Neutrophil (primary cell): ENCODE results near the gene USP22.
A peak's percentile ranks its signal among the peaks of the same experiment; 100 is the strongest.

Experiments
- H3K27ac ChIP-seq: fragments of 200-600 bp; sonication (generic); 2 replicates; pipeline ENCODE4 v1.5.1; 2016; ENCODE audit warnings: mild to moderate bottlenecking, moderate library complexity
- H3K27me3 ChIP-seq: fragments of 200-600 bp; sonication (generic); 2 replicates; pipeline ENCODE4 v1.6.0; 2016; ENCODE audit warnings: mild to moderate bottlenecking
- H3K36me3 ChIP-seq: fragments of 200-600 bp; sonication (generic); 2 replicates; pipeline ENCODE4 v1.5.1; 2017
- H3K4me1 ChIP-seq, 2 experiments: fragments of 200-600 bp in 1 of 2; sonication (generic) in 1 of 2; 1 replicate in 1 of 2; 2 replicates in 1 of 2; pipeline versions ENCODE4 v1.5.1 to v1.6.1; 2013 to 2016; ENCODE audit warnings: low read depth in 1 of 2, low read length in 1 of 2, mild to moderate bottlenecking in 1 of 2, moderate library complexity in 1 of 2; ENCODE audit not compliant: control insufficient read depth in 1 of 2, insufficient read depth in 1 of 2
- H3K4me3 ChIP-seq, 2 experiments: fragments of 200-600 bp in 1 of 2; sonication (generic) in 1 of 2; 1 replicate in 1 of 2; 2 replicates in 1 of 2; pipeline ENCODE4 v1.5.1; 2013 to 2016; ENCODE audit warnings: low read depth in 1 of 2, low read length in 1 of 2, mild to moderate bottlenecking in 1 of 2, moderate library complexity in 1 of 2
- H3K9me3 ChIP-seq: fragments of 200-600 bp; sonication (generic); 2 replicates; pipeline ENCODE4 v1.5.1; 2016
- TF ChIP-seq, protein P1 (sequence below): fragments of 200-600 bp; sonication (generic); IDR thresholded peaks from 2 replicates; pipeline ENCODE4 v1.5.1; 2016; ENCODE audit warnings: antibody characterized with exemption

The USP22 gene

DNA sequence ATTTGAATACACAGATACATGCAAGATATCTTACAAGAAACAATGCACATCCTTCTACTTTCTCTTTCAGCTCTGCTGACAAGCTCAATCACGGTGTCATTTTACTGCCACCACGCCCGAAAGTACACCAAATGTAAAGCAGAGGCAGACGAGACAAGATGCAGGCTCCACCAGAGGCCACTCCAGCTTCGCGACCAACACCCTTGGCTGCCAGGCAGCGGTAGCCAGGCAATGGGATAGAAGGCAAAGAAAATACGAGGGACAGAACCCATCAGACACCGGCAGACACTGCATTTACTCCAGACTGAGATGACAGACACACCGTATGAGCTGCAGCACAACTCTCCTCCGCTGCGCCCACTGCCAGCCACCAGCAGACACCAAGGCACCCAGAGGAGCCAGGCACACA, 41.0 kb downstream of the USP22 start:
- Histone ChIP-seq H3K27me3 (no peaks in the 10 kb centered on the region), H3K27ac (peak overlapping the region; percentile 19), H3K4me3 (no peak overlapping the region), H3K36me3 (peaks cover 87% of the 10 kb centered on the region), H3K4me1 (no peaks in the 10 kb centered on the region), H3K9me3 (no peaks in the 10 kb centered on the region)
- TF ChIP-seq, protein P1, sequence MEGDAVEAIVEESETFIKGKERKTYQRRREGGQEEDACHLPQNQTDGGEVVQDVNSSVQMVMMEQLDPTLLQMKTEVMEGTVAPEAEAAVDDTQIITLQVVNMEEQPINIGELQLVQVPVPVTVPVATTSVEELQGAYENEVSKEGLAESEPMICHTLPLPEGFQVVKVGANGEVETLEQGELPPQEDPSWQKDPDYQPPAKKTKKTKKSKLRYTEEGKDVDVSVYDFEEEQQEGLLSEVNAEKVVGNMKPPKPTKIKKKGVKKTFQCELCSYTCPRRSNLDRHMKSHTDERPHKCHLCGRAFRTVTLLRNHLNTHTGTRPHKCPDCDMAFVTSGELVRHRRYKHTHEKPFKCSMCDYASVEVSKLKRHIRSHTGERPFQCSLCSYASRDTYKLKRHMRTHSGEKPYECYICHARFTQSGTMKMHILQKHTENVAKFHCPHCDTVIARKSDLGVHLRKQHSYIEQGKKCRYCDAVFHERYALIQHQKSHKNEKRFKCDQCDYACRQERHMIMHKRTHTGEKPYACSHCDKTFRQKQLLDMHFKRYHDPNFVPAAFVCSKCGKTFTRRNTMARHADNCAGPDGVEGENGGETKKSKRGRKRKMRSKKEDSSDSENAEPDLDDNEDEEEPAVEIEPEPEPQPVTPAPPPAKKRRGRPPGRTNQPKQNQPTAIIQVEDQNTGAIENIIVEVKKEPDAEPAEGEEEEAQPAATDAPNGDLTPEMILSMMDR, result no peak

DNA sequence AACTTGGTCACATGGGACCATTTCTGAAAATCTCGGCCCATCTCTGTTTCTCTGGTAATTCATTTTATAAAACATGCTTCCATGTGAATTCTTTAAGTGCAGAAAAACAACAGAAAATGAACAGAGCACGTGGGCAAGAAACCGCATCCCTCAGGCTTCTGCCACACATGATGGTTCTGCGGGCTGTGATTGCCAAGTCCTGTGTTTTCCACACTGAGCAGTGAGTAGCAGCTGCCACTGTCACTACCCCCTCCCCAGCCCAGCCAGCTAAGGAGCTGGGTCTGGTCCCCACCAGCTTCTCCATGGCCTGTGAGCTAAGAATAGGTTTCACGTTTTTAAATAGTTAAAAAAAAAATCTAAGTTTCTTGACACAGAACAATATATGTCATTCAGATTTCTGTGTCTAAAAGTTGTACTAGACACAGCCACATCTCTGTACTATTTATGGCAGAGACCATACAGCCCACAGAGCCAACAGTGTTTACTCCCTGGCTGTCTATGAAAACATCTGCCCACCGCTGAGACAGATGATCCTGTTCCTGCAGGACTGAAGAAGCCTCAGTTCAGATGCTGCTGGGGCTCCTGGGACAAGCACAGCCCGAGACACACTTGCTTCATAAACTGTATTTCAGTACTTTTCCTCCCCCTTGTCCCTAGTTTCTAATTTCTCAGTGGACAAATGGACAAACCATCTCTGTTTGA, 41.5 kb downstream of the USP22 start:
- Histone ChIP-seq H3K4me3 (no peak overlapping the region), H3K4me1 (no peaks in the 10 kb centered on the region), H3K36me3 (peaks cover 81% of the 10 kb centered on the region), H3K27ac (peak overlapping the region; percentile 19), H3K27me3 (no peaks in the 10 kb centered on the region), H3K9me3 (no peaks in the 10 kb centered on the region)
- TF ChIP-seq, protein P1, result no peak

DNA sequence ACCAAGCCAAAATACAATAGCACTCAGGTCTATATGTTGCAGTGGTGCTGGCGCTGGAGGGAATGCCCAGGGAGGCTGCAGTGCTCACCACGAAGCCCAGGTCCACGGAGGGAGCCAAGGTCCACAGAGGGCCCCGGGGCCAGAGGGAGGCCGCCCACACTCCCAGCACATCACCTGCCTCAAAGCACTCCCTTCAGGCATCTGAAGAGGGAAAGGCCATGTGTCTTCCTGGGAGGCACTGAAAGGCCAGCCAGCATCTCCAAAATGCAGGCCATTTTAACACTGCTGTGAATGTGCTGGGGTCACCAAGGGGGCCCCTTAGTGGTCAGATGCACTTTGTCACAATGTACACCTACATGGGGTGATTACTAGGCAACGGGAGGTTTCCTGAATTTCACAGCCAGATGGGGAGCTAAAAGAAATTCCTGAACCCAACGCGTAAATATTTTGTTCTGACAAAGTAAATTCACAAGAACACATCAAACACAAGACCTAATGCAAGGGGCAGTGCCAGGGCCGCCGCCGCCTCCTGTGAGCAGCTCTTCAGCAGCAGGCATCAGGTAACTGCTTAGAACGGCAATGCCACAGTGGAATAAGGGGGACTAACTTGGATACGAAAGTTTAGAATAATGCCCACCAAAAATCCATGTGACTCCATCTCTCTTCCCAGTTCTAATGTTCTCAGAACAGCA, 42.8 kb downstream of the USP22 start:
- no peak overlapping the region for H3K4me3 ChIP-seq
- no peaks in the 10 kb centered on the region for H3K27me3 ChIP-seq
- H3K9me3 ChIP-seq, result no peaks in the 10 kb centered on the region
- peaks cover 68% of the 10 kb centered on the region for H3K36me3 ChIP-seq
- no peaks in the 10 kb centered on the region for H3K4me1 ChIP-seq
- H3K27ac ChIP-seq, result no peak overlapping the region
- TF ChIP-seq, protein P1, result no peak

DNA sequence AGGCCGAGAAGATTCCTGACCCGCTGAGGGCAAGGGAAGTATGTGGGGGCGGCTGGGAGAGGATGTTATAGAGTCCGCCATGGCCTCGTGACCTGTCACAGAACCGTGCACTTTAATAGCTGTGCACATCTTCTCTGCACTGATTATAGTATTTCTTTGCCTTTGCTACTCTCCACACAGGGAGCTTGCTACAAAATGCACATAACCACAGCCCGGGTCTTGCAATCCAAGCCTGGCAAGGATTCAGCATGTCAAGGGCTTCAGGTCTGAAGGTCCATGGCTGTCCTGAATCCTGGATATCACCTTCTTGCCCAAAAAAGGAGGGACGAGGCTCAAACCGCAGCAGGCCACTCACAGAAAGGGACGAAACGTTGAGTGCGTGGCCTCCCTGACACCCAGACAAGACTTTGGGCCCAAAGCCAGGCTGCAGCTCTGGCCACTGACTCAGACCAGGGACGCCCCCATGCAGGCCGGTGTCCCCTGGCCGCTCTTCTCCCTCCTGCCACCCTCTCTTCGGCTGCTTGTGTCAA, 43.7 kb downstream of the USP22 start:
- Histone ChIP-seq H3K4me3 (no peak overlapping the region), H3K27ac (no peak overlapping the region), H3K4me1 (no peaks in the 10 kb centered on the region), H3K27me3 (no peaks in the 10 kb centered on the region), H3K36me3 (peaks cover 59% of the 10 kb centered on the region), H3K9me3 (no peaks in the 10 kb centered on the region)
- TF ChIP-seq, protein P1, result no peak

DNA sequence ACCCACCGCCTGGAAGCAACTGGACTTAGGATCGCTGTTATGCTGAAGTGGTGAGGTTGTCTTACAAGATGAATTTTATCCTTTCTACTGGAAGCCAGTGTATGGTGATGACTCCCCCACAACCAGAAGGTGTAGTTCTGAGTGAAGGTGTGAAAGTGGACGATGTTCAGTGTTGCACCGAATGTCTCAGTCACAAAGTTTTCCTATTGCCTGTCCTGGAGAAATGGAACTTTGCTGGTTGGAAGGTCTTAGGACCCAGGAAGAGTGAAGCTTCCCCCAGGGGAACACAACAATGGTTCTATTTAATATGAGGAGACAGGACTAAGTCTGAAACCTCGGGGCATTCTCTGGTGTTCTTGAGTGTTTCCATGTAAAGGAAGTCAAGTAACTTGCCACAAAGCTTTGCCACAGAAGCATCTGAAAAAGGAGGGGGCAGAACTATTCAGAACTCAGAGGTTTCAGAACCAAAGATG, 44.2 kb downstream of the USP22 start:
- Histone ChIP-seq H3K4me1 (no peaks in the 10 kb centered on the region), H3K27ac (no peak overlapping the region), H3K36me3 (peaks cover 54% of the 10 kb centered on the region), H3K4me3 (no peak overlapping the region), H3K27me3 (no peaks in the 10 kb centered on the region), H3K9me3 (no peaks in the 10 kb centered on the region)
- TF ChIP-seq, protein P1, result no peak
